ENCODE data around the gene SPINK14.

GRCh38 chr5:148208226-148208625 lies 39.9 kb downstream of the SPINK14 start:
- no peak for TF ChIP-seq POLR2A (IDR thresholded peaks at IDR 0.05; ENCODE audit: low read depth, low read length)
- no peak for TF ChIP-seq TAF1 (IDR thresholded peaks at IDR 0.05; ENCODE audit: borderline replicate concordance, low read depth, low read length)
- no peak for TF ChIP-seq POLR2AphosphoS5 (IDR thresholded peaks at IDR 0.05; ENCODE audit: low read depth, low read length)
